Measurements from ENCODE around the gene PTPRH.
"Not testable (repeated sequence)": the region's sequence is repeated elsewhere in the genome, so short reads cannot be mapped to it uniquely, and the experiment has no call there.

The PTPRH gene

GRCh38 chr19:55175117-55175867 lies 34.0 kb downstream of the PTPRH start:
- no peak for TF ChIP-seq CTCF (IDR thresholded peaks at IDR 0.05; ENCODE audit: low read depth, low read length)
- no peak for DNase-seq (ENCODE audit: extremely low read depth, low read depth)

- TF ChIP-seq CTCF (IDR thresholded peaks at IDR 0.05; ENCODE audit: low read depth, low read length) = no peak
- DNase-seq (ENCODE audit: extremely low read depth, low read depth) = no peak
Observed at GRCh38 chr19:55174425-55175116, 34.7 kb downstream of the PTPRH start.

- DNase-seq (ENCODE audit: extremely low read depth, low read depth) = peak; percentile 49
- peak; percentile 13 for TF ChIP-seq CTCF (IDR thresholded peaks at IDR 0.05; ENCODE audit: low read depth, low read length)
Observed at GRCh38 chr19:55173714-55174409, 35.4 kb downstream of the PTPRH start.

- TF ChIP-seq CTCF (IDR thresholded peaks at IDR 0.05; ENCODE audit: low read depth, low read length) = no peak; the same call in 1 of the 2 replicates
Observed at GRCh38 chr19:55173186-55173713, 36.1 kb downstream of the PTPRH start.

GRCh38 chr19:55172741-55173140 lies 36.6 kb downstream of the PTPRH start:
- TF ChIP-seq CTCF (IDR thresholded peaks at IDR 0.05; ENCODE audit: low read depth, low read length) = no peak; the same call in 1 of the 2 replicates
- DNase-seq (ENCODE audit: extremely low read depth, low read depth) = no peak

More at GRCh38 chr19:55173186-55173713, 36.1 kb downstream of the PTPRH start:
- DNase-seq (ENCODE audit: extremely low read depth, low read depth) = no peak

GRCh38 chr19:55172318-55172717 lies 37.0 kb downstream of the PTPRH start:
- DNase-seq (ENCODE audit: extremely low read depth, low read depth) = not testable (repeated sequence)

- no peak for DNase-seq (ENCODE audit: extremely low read depth, low read depth)
- TF ChIP-seq CTCF (IDR thresholded peaks at IDR 0.05; ENCODE audit: low read depth, low read length) = no peak
Observed at GRCh38 chr19:55171440-55171839, 37.9 kb downstream of the PTPRH start.

Measured in AG09319 (cell line).